T-helper 1 cell (primary cell): Measurements from ENCODE around the gene AADAC.
"Not testable (repeated sequence)": the region's sequence is repeated elsewhere in the genome, so short reads cannot be mapped to it uniquely, and the experiment has no call there.

Experiments
- DNase-seq, 5 donors: peaks; one replicate each; pipeline ENCODE4 v3.0.0-alpha.2; 2012 to 2020

Gene AADAC

GRCh38 chr3:151859233-151859673 is 45.3 kb downstream of the AADAC start:
- DNase-seq = no peak

- DNase-seq = no peak
These were observed 46.0 kb downstream of the AADAC start for GRCh38 chr3:151859905-151860304.

GRCh38 chr3:151863611-151864010 is 49.7 kb downstream of the AADAC start:
- no peak for DNase-seq

GRCh38 chr3:151864423-151865101 is 50.6 kb downstream of the AADAC start:
- no peak for DNase-seq

GRCh38 chr3:151866711-151867410 is 52.9 kb downstream of the AADAC start:
- DNase-seq = no peak

GRCh38 chr3:151867666-151868065 is 53.8 kb downstream of the AADAC start:
- DNase-seq = no peak

- no peak for DNase-seq
These were observed 55.3 kb downstream of the AADAC start for GRCh38 chr3:151869181-151869580.

- DNase-seq = no peak
These were observed 57.9 kb downstream of the AADAC start for GRCh38 chr3:151871639-151872468.

- DNase-seq = no peak
These were observed 59.5 kb downstream of the AADAC start, which contains the start of gene SUCNR1 for GRCh38 chr3:151873398-151873797. TSS of gene SUCNR1 (plus strand) at chr3:151873643. CDS start at chr3:151879893, 6,250 bp downstream.

- DNase-seq = not testable (repeated sequence)
These were observed 60.2 kb downstream of the AADAC start for GRCh38 chr3:151874079-151874478.

GRCh38 chr3:151875759-151876158 is 61.8 kb downstream of the AADAC start:
- peak in 1 of 5 donors; percentile 20 for DNase-seq

GRCh38 chr3:151877269-151877668 is 63.4 kb downstream of the AADAC start:
- no peak for DNase-seq
